Progenitor cell of endocrine pancreas (in vitro differentiated cells): ENCODE results near the gene HSPA5. TPM values are rescaled to one million over a fixed set of nuclear protein-coding genes. Genes with fewer than 3 reads are reported as not detected.
A peak's percentile ranks its signal among the peaks of the same experiment; 100 is the strongest.
"Not testable (repeated sequence)": the region's sequence is repeated elsewhere in the genome, so short reads cannot be mapped to it uniquely, and the experiment has no call there.

ENCODE experiments used
- DNase-seq: peaks from one replicate; pipeline ENCODE4 v3.0.0; 2021; ENCODE audit warnings: low spot score; ENCODE audit not compliant: unreplicated experiment
- H3K27ac Mint-ChIP-seq: 2 replicates; pipeline ENCODE4 v1.8.0; 2021; ENCODE audit warnings: mild to moderate bottlenecking, moderate library complexity, mixed read lengths
- H3K27me3 Mint-ChIP-seq: 2 replicates; pipeline ENCODE4 v1.8.0; 2021; ENCODE audit warnings: mixed read lengths
- H3K36me3 Mint-ChIP-seq: 2 replicates; pipeline ENCODE4 v1.8.0; 2022; ENCODE audit warnings: mixed read lengths; ENCODE audit not compliant: insufficient read depth
- H3K4me1 Mint-ChIP-seq: 2 replicates; pipeline ENCODE4 v1.8.0; 2021; ENCODE audit warnings: low read depth, mixed read lengths
- H3K4me3 Mint-ChIP-seq: 2 replicates; pipeline ENCODE4 v1.8.0; 2021; ENCODE audit warnings: low read depth, mild to moderate bottlenecking, moderate library complexity, mixed read lengths
- H3K9me3 Mint-ChIP-seq: 2 replicates; pipeline ENCODE4 v1.8.0; 2021; ENCODE audit warnings: low read depth, mixed read lengths
- CTCF ChIP-seq: fragments of 200-600 bp; sonication (generic); IDR thresholded peaks from one replicate; pipeline ENCODE4 v1.5.0; 2021; ENCODE audit warnings: antibody characterized with exemption, mild to moderate bottlenecking; ENCODE audit not compliant: unreplicated experiment
- total RNA-seq: library from RNA; stranded (reverse); gene quantifications from 2 replicates; pipeline ENCODE4 v1.2.1, GENCODE V29; 2021

HSPA5 gene
- total RNA-seq, 1 donor from 2014 or later: 288 TPM

GRCh38 chr9:125218621-125219020 lies 22.5 kb downstream of the HSPA5 start:
- no peaks in the 10 kb centered on the region for H3K27me3 Mint-ChIP-seq
- peaks cover 7% of the 10 kb centered on the region for H3K36me3 Mint-ChIP-seq
- no peak for TF ChIP-seq CTCF
- H3K4me3 Mint-ChIP-seq: no peak overlapping the region
- H3K9me3 Mint-ChIP-seq: no peaks in the 10 kb centered on the region
- H3K4me1 Mint-ChIP-seq: no peaks in the 10 kb centered on the region
- no peak overlapping the region for H3K27ac Mint-ChIP-seq
- DNase-seq: no peak

DNA sequence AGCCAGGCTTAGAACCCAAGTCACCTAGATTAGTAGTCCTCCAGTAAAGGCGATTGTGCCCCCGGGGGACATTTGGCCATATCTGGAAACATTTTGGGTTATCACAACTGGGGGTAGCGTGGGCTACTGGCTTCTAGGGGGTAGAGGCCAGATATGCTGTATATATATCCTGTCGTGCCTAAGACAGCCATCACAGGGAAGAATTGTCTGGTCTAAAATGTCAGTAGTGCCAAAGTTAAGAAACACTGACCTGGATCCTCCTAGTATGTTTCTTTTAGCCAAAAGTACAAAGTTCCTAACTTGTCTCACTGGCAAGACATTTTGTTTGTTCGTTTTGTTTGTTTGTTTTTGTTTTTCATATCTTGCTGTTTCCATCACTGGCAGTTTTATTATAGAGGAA lies 27.0 kb downstream of the HSPA5 start:
- no peak for TF ChIP-seq CTCF
- no peaks in the 10 kb centered on the region for H3K4me1 Mint-ChIP-seq
- H3K36me3 Mint-ChIP-seq: peaks cover 12% of the 10 kb centered on the region
- no peaks in the 10 kb centered on the region for H3K27me3 Mint-ChIP-seq
- DNase-seq: no peak
- no peaks in the 10 kb centered on the region for H3K9me3 Mint-ChIP-seq
- no peak overlapping the region for H3K27ac Mint-ChIP-seq
- no peak overlapping the region for H3K4me3 Mint-ChIP-seq

DNA sequence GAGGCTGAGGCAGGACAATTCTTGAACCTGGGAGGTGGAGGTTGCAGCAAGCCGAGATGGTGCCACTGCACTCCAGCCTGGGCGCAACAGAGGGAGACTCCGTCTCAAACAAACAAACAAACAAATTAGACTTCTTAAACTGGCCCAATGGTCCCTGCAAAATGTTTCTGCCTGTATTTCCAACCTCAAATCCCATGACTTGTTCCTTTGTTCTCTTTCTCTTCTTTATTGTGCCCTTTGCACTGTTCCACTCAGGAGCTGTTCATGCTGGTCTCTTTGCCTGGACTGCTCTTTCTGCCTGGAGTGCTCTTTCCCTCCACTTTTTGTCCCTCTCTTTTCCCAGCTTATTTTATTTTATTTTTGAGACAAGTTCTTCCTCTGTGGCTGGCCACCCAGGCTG lies 36.7 kb downstream of the HSPA5 start:
- no peaks in the 10 kb centered on the region for H3K9me3 Mint-ChIP-seq
- no peak overlapping the region for H3K27ac Mint-ChIP-seq
- DNase-seq: no peak
- no peak for TF ChIP-seq CTCF
- H3K4me1 Mint-ChIP-seq: peaks cover 8% of the 10 kb centered on the region
- no peak overlapping the region for H3K4me3 Mint-ChIP-seq
- H3K27me3 Mint-ChIP-seq: no peaks in the 10 kb centered on the region
- H3K36me3 Mint-ChIP-seq: peaks cover 5% of the 10 kb centered on the region

GRCh38 chr9:125202846-125203618 lies 38.1 kb downstream of the HSPA5 start:
- TF ChIP-seq CTCF: no peak
- no peak for DNase-seq
- peaks cover 1% of the 10 kb centered on the region for H3K36me3 Mint-ChIP-seq
- H3K27ac Mint-ChIP-seq: no peak overlapping the region
- H3K4me3 Mint-ChIP-seq: no peak overlapping the region
- peaks cover 8% of the 10 kb centered on the region for H3K4me1 Mint-ChIP-seq
- no peaks in the 10 kb centered on the region for H3K9me3 Mint-ChIP-seq
- H3K27me3 Mint-ChIP-seq: no peaks in the 10 kb centered on the region

GRCh38 chr9:125200216-125201047 lies 40.7 kb downstream of the HSPA5 start, which contains the start of gene RABEPK:
Gene RABEPK, plus strand, starts transcription at chr9:125200542. Its CDS starts 2,472 bp downstream, at chr9:125203014.
- H3K27me3 Mint-ChIP-seq: peaks cover 2% of the 10 kb centered on the region
- H3K36me3 Mint-ChIP-seq: peaks cover 1% of the 10 kb centered on the region
- H3K27ac Mint-ChIP-seq: peak within 1 kb of the TSS; percentile 93
- H3K4me1 Mint-ChIP-seq: peaks cover 8% of the 10 kb centered on the region
- no peaks in the 10 kb centered on the region for H3K9me3 Mint-ChIP-seq
- DNase-seq: peak; percentile 91
- TF ChIP-seq CTCF: peak; percentile 6
- H3K4me3 Mint-ChIP-seq: peak within 1 kb of the TSS; percentile 91

GRCh38 chr9:125195591-125195990 lies 45.6 kb downstream of the HSPA5 start:
- not testable (repeated sequence) for H3K27ac Mint-ChIP-seq, H3K27me3 Mint-ChIP-seq, H3K4me3 Mint-ChIP-seq, H3K4me1 Mint-ChIP-seq, H3K9me3 Mint-ChIP-seq, H3K36me3 Mint-ChIP-seq, DNase-seq

DNA sequence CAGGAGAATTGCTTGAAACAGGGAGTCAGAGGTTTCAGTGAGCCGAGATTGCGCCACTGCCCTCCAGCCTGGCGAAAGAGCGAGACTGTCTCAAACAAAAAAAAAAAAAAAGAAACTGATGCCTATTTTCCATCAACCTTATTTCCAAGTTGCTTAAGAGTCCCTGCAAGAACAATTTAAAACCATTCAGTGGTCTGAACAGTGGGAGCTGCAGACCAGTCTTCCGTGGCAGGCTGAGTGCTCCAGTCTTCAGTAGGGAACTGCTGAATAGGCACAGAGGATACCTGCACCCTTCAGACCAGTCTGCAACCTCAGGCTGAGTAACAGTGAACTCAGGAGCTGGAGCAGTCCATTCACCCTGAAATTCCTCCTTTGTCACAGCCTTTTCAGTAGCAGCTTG lies 46.7 kb downstream of the HSPA5 start:
- DNase-seq, H3K4me1 Mint-ChIP-seq, H3K36me3 Mint-ChIP-seq, H3K27me3 Mint-ChIP-seq, H3K9me3 Mint-ChIP-seq, H3K4me3 Mint-ChIP-seq, H3K27ac Mint-ChIP-seq: not testable (repeated sequence)
